Measurements from ENCODE around the gene GSN. TPM values are rescaled to one million over a fixed set of nuclear protein-coding genes. Genes with fewer than 3 reads are reported as not detected.

Gene GSN
- total and polyA plus RNA-seq, 2 of the 8 experiments (the other 6 are each of a cell fraction or from before 2014, with no cell fraction given): 52.3 to 94.5 TPM

DNA sequence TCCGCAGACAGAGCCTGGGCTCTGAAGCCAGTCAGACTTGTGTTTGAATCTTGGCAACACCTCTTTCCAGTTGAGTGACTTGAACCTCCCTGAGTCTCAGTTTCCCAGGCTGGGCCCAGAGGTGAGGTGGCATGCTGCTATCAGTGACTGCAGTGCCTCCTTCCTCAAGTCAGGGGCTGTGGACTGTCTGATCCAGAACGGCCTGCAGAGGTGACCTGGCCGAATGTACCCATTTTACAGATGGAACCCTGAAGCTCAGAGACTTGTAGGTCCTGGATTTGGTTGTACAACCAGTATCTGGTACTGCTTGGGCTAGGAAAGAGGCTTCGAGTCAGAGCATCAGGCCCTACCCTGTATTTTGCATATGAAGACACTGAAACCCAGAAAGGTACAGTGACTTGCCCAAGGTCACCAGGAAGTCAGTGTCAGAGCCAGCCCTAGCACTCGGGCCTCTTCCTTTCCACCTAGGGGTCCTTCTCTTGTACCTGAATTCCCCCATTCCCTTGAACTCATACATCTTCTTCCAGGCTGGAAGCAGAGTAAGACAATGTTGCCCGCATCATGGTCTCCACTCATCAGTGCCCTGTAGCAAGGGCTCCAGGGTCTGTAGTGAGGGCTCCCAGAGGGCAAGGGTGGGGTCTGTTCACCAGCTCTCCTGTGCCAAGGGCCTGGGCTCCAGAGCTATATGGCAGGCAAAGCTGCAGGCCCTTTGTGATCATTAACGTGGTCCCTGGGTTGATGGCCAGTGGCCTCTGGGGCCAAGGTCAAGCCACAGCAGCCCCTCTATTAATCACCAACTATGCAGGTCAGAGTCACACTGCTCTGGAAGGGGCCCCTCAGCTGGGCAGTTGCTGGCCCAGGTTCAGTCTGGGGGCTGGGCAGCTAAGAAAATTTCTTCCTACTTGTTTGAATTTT lies 28.5 kb downstream of the GSN start:
- H3K4ac ChIP-seq (replicated peaks; ENCODE audit: insufficient read length, low read depth, low read length): no peak overlapping the region
- H3K9me3 ChIP-seq (ENCODE audit: insufficient read depth in 2 of 2, low read depth in 1 of 2, low read length in 1 of 2): no peaks in the 10 kb centered on the region
- H3K18ac ChIP-seq (ENCODE audit: extremely low read depth, low read length): no peak overlapping the region
- no peak overlapping the region for H3K4me2 ChIP-seq (ENCODE audit: insufficient read depth in 1 of 2, low read depth in 2 of 2, low read length in 2 of 2)
- H2BK12ac ChIP-seq (ENCODE audit: low read depth, low read length): no peak overlapping the region
- H2BK20ac ChIP-seq (ENCODE audit: low read length): no peak overlapping the region
- no peak overlapping the region for H2BK15ac ChIP-seq (ENCODE audit: low read length)
- no peak overlapping the region for H3K9ac ChIP-seq (replicated peaks in 1 of 4; ENCODE audit: extremely low read depth in 1 of 4, low read depth in 3 of 4, low read length in 3 of 4)
- no peak for DNase-seq (ENCODE audit: low read depth in 1 of 2, low spot score in 2 of 2)
- H3K79me1 ChIP-seq (ENCODE audit: low read depth, low read length): no peaks in the 10 kb centered on the region
- no peak overlapping the region for H3K14ac ChIP-seq (ENCODE audit: insufficient read length)
- peaks cover 5 to 18% (median 14%) of the 10 kb centered on the region in 4 experiments for H3K27me3 ChIP-seq (replicated peaks in 1 of 4; ENCODE audit: control insufficient read depth in 3 of 4, extremely low read depth in 1 of 4, insufficient read depth in 3 of 4, low read length in 3 of 4)
- H4K5ac ChIP-seq (ENCODE audit: insufficient read length, low read depth, low read length): no peak overlapping the region
- H3K36me3 ChIP-seq (ENCODE audit: control insufficient read depth in 2 of 4, insufficient read depth in 4 of 4, low read length in 3 of 4): no peaks in the 10 kb centered on the region
- no peak overlapping the region for H4K91ac ChIP-seq (replicated peaks; ENCODE audit: insufficient read length, low read length)
- H2AFZ ChIP-seq (ENCODE audit: low read length): no peak overlapping the region
- no peak overlapping the region for H3K56ac ChIP-seq (replicated peaks; ENCODE audit: insufficient read length, low read depth, low read length)
- H2BK5ac ChIP-seq (ENCODE audit: low read depth, low read length): no peak overlapping the region
- no peak overlapping the region for H3K4me3 ChIP-seq (ENCODE audit: extremely low read depth in 1 of 4, insufficient read depth in 2 of 4, low read depth in 3 of 4, low read length in 4 of 4)
- H3K23me2 ChIP-seq (ENCODE audit: low read depth, low read length): peaks cover 9% of the 10 kb centered on the region; the same call in 1 of the 2 replicates
- no peaks in the 10 kb centered on the region for H3K79me2 ChIP-seq (ENCODE audit: control insufficient read depth in 1 of 2, insufficient read depth in 2 of 2, low read length in 2 of 2)
- POLR2A ChIA-PET (ENCODE audit: partially characterized antibody): interaction anchor here (1.4 kb wide), 1 partner anchor 10 kb away, joined by 4 read pairs; no protein-coding TSS in a partner anchor
- 85% methylated on average over 7 of the region's 7 CpGs; no CpG with 5 or more reads in 1 of the 2 experiments for WGBS, 2 experiments (ENCODE audit: extremely low coverage in 1 of 2, insufficient coverage in 1 of 2, insufficient read length in 1 of 2, insufficient replicate concordance in 2 of 2, low coverage in 1 of 2, low lambda C conversion rate in 2 of 2, missing lambda C conversion rate in 1 of 2)
- no peak for TF ChIP-seq KDM4A (IDR thresholded peaks at IDR 0.05; ENCODE audit: low read depth, low read length, severe bottlenecking)
- TF ChIP-seq KDM1A (IDR thresholded peaks at IDR 0.05; ENCODE audit: borderline replicate concordance, low read length): peak; percentile 83; the same call in 1 of the 2 replicates
- TF ChIP-seq HDAC2 (IDR thresholded peaks at IDR 0.05; ENCODE audit: borderline replicate concordance in 1 of 2, low read depth in 2 of 2, low read length in 2 of 2): peak in 1 of 2 experiments; percentile 78; a peak in 1 of 4 replicates
- H4K20me1 ChIP-seq (replicated peaks in 1 of 2; ENCODE audit: control insufficient read depth in 1 of 2, insufficient read depth in 2 of 2, low read length in 2 of 2): peaks cover 7 to 10% of the 10 kb centered on the region in 2 experiments
- no peak overlapping the region for H4K8ac ChIP-seq (ENCODE audit: extremely low read depth, insufficient read depth, low read length)
- CTCF ChIA-PET (ENCODE audit: partially characterized antibody): interaction anchor here (0.7 to 3.2 kb wide), 6 partner anchors 9 to 83 kb away, joined by 3 to 15 read pairs (median 3); no protein-coding TSS in a partner anchor
- H3K27ac ChIP-seq (ENCODE audit: low read depth, low read length): no peak overlapping the region
- no peak overlapping the region for H3K23ac ChIP-seq (ENCODE audit: insufficient read length)
- peaks cover 8 to 23% (median 14%) of the 10 kb centered on the region in 4 experiments for H3K4me1 ChIP-seq (replicated peaks in 1 of 4; ENCODE audit: control insufficient read depth in 3 of 4, insufficient read depth in 4 of 4, low read length in 3 of 4)
- no peak for FAIRE-seq
- no peak overlapping the region for H2BK120ac ChIP-seq (replicated peaks; ENCODE audit: low read depth, low read length)
- no peak overlapping the region for H2AK5ac ChIP-seq (ENCODE audit: low read depth, low read length)

Measured in H1 (cell line).